K562 (cell line): Measurements from ENCODE around the gene PRSS56. TPM values are rescaled to one million over a fixed set of nuclear protein-coding genes. Genes with fewer than 3 reads are reported as not detected.

Experiments
- ATAC-seq: fragments of 200-7000 bp; cut with Tn5 transposase; 3 replicates; pipeline ENCODE4 v1.9.1; 2020; ENCODE audit warnings: moderate library complexity
- BruUV-seq: library from RNA; stranded (reverse); fragments of 400-500 nt; replicated peaks from 2 replicates; lab custom pipeline; 2021; lab: Mats Ljungman, UMichigan
- CTCF ChIA-PET: fragments of 300-600 bp; formaldehyde crosslinking; extraction: SDS; loops from one replicate; lab custom pipeline; 2021; ENCODE audit warnings: low intra/inter-chr PET ratio; lab: Yijun Ruan, JAX
- POLR2A ChIA-PET: fragments of 300-600, 350-650 bp; sonication (Branson Sonifier 250); formaldehyde crosslinking; extraction: SDS; loops from one replicate; lab custom pipeline; 2021; ENCODE audit warnings: antibody characterized with exemption, inconsistent platforms; lab: Yijun Ruan, JAX
- DNase-seq, 4 experiments: peaks; one replicate each; pipeline versions ENCODE4 v3.0.0 to v3.0.0-alpha.2; 2011 to 2018; ENCODE audit warnings: low spot score in 3 of 4, mixed read lengths in 3 of 4; ENCODE audit errors: extremely low read depth in 1 of 4
- FAIRE-seq: peaks from 2 replicates; lab custom pipeline; 2011; peaks lifted over from hg19 to GRCh38; lab: Jason Lieb, UNC
- H2AFZ ChIP-seq: 2 replicates; pipeline ENCODE4 v1.6.0; 2011; ENCODE audit warnings: low read depth, low read length, control low read depth, inconsistent platforms
- H3K27ac ChIP-seq: fragments of 200-600 bp; 3 replicates; pipeline ENCODE4 v1.8.0; 2011; ENCODE audit warnings: low read depth, mild to moderate bottlenecking, control low read depth, inconsistent platforms, low read length, moderate library complexity, mixed read lengths; ENCODE audit errors: extremely low read depth
- H3K27me3 ChIP-seq, 2 experiments: fragments of 300-600 bp in 1 of 2; 2 replicates in 1 of 2; 3 replicates in 1 of 2; pipeline versions ENCODE4 v1.6.0 to v1.8.0; 2011; ENCODE audit warnings: inconsistent platforms in 2 of 2, low read length in 2 of 2, mild to moderate bottlenecking in 1 of 2, mixed read lengths in 1 of 2, moderate library complexity in 1 of 2; ENCODE audit not compliant: control insufficient read depth in 2 of 2, insufficient read depth in 2 of 2
- H3K36me3 ChIP-seq: fragments of 300-600 bp; 3 replicates; pipeline ENCODE4 v1.8.0; 2011; ENCODE audit warnings: mild to moderate bottlenecking, low read length, inconsistent platforms; ENCODE audit not compliant: control insufficient read depth, insufficient read depth
- H3K4me1 ChIP-seq, 2 experiments: fragments of 200-600 bp in 1 of 2; replicated peaks in 1 of 2; 2 replicates in 1 of 2; 3 replicates in 1 of 2; pipeline versions ENCODE4 v1.5.1 to v1.8.0; 2011; ENCODE audit warnings: inconsistent platforms in 2 of 2, low read length in 2 of 2, mild to moderate bottlenecking in 1 of 2, mixed read lengths in 1 of 2, moderate library complexity in 1 of 2; ENCODE audit not compliant: control insufficient read depth in 2 of 2, insufficient read depth in 2 of 2
- H3K4me2 ChIP-seq: 2 replicates; pipeline ENCODE4 v1.6.1; 2011; ENCODE audit warnings: low read length, control low read depth, inconsistent platforms, mixed read lengths; ENCODE audit not compliant: insufficient read depth
- H3K4me3 ChIP-seq: fragments of 200-600 bp; sonication (generic), shearing (Covaris generic); 2 replicates; pipeline ENCODE4 v1.5.1; 2016; ENCODE audit warnings: control low read depth, inconsistent platforms
- H3K79me2 ChIP-seq: fragments of 200-600 bp; 3 replicates; pipeline ENCODE4 v1.8.0; 2011; ENCODE audit warnings: low read length, inconsistent platforms; ENCODE audit not compliant: control insufficient read depth, insufficient read depth
- H3K9ac ChIP-seq, 2 experiments: 2 replicates each; pipeline versions ENCODE4 v1.6.0 to v1.6.1; 2011; ENCODE audit warnings: low read depth in 2 of 2, low read length in 2 of 2, control low read depth in 1 of 2, inconsistent platforms in 1 of 2, mild to moderate bottlenecking in 1 of 2, mixed read lengths in 1 of 2; ENCODE audit not compliant: insufficient read depth in 1 of 2
- H3K9me1 ChIP-seq: one replicate; pipeline ENCODE4 v1.6.0; 2011; ENCODE audit warnings: inconsistent platforms, mild to moderate bottlenecking, low read length, moderate library complexity; ENCODE audit not compliant: control insufficient read depth, insufficient read depth
- H3K9me3 ChIP-seq: replicated peaks from 2 replicates; pipeline ENCODE4 v1.5.1; 2011; ENCODE audit warnings: low read depth, low read length, inconsistent platforms; ENCODE audit not compliant: control insufficient read depth, insufficient read depth
- H4K20me1 ChIP-seq: replicated peaks from 2 replicates; pipeline ENCODE4 v1.6.1; 2011; ENCODE audit warnings: low read length, inconsistent platforms, mixed read lengths; ENCODE audit not compliant: control insufficient read depth, insufficient read depth
- CCAR2 ChIP-seq: fragments of 200-400 bp; formaldehyde crosslinking; IDR thresholded peaks from 2 replicates; pipeline ENCODE4 v1.6.1; 2017; ENCODE audit warnings: mild to moderate bottlenecking, low read depth, low read length
- ELF2 ChIP-seq: fragments of 250-450 bp; sonication (Bioruptor Pico); IDR thresholded peaks from 2 replicates; pipeline ENCODE4 v1.5.0; 2021; ENCODE audit warnings: mild to moderate bottlenecking
- PHF21A ChIP-seq: fragments of 450-650 bp; IDR thresholded peaks from 2 replicates; pipeline ENCODE4 v1.6.1; 2017; ENCODE audit warnings: low read depth, borderline replicate concordance
- RAD21 ChIP-seq, 2 experiments: fragments of 250-450 bp in 1 of 2; fragments of 450-650 bp in 1 of 2; sonication (Bioruptor Pico) in 1 of 2; formaldehyde crosslinking in 1 of 2; IDR thresholded peaks in 1 of 2; conservative IDR thresholded peaks in 1 of 2; 2 replicates each; pipeline versions ENCODE4 v1.4.0 to v1.8.0; 2020 to 2022; ENCODE audit warnings: mild to moderate bottlenecking in 2 of 2, moderate library complexity in 1 of 2
- RBM14 ChIP-seq: fragments of 200-400 bp; formaldehyde crosslinking; IDR thresholded peaks from 2 replicates; pipeline ENCODE4 v1.6.1; 2018; ENCODE audit warnings: low read depth, mild to moderate bottlenecking, low read length, moderate library complexity, borderline replicate concordance; ENCODE audit not compliant: insufficient read depth
- SETDB1 ChIP-seq: IDR thresholded peaks from one replicate; pipeline ENCODE4 v1.6.1; 2012; ENCODE audit warnings: low read length, control low read depth, inconsistent platforms
- SMARCA4 ChIP-seq: fragments of 450-650 bp; IDR thresholded peaks from 2 replicates; pipeline ENCODE4 v1.6.1; 2016
- TRIM28 ChIP-seq: fragments of 450-650 bp; IDR thresholded peaks from 2 replicates; pipeline ENCODE4 v1.6.1; 2017
- ZC3H11A ChIP-seq: IDR thresholded peaks from 2 replicates; pipeline ENCODE4 v1.6.1; 2012; ENCODE audit warnings: low read depth, low read length, improper control_type of control experiment
- ZNF184 ChIP-seq: sonication (generic); formaldehyde crosslinking; IDR thresholded peaks from 2 replicates; pipeline ENCODE4 v1.5.0; 2020; ENCODE audit warnings: missing genetic modification reagents
- ZNF408 ChIP-seq: fragments of 250-450 bp; sonication (Bioruptor Pico); IDR thresholded peaks from 2 replicates; pipeline ENCODE4 v1.4.0; 2020; ENCODE audit warnings: low read depth, mild to moderate bottlenecking, moderate library complexity
- WGBS: fragments of 100-300 bp; shearing (Covaris generic); methylation state at CpG from one replicate; pipeline ENCODE4 v1.1.6; 2016; ENCODE audit warnings: low coverage, mixed read lengths; ENCODE audit not compliant: insufficient coverage; ENCODE audit errors: missing lambda C conversion rate; 5-methylcytosine and 5-hydroxymethylcytosine counted together
- in situ Hi-C: fragments of 300-500 bp; cut with MboI; formaldehyde crosslinking; loops from 4 replicates; pipeline ENCODE4 v1.15.0; 2018; ENCODE audit warnings: inconsistent platforms, mixed read lengths
- intact Hi-C: fragments of 100-400 bp; cut with micrococcal nuclease; formaldehyde crosslinking; loops from 2 replicates; pipeline ENCODE4 v1.14.2; 2022
- polyA plus RNA-seq, 8 experiments: library from polyadenylated mRNA; depleted of rRNA in 4 of 8; stranded (reverse) in 5 of 8; unstranded in 3 of 8; fragments of >200 nt; fragmentation: Nextera tagmentation in 2 of 8; fragmentation: Illumina TruSeq in 1 of 8; extraction: Ambion mirVana in 2 of 8; extraction: Trizol in 1 of 8; gene quantifications; 2 replicates each; pipeline versions ENCODE4 v1.2.1 to v1.2.3, GENCODE V29; 2011 to 2014; ENCODE audit warnings: inconsistent platforms in 1 of 8, missing spikeins in 1 of 8
- total RNA-seq, 7 experiments: library from RNA; depleted of rRNA in 6 of 7; stranded (reverse); fragments of >200 nt in 6 of 7; fragmentation: Illumina TruSeq in 2 of 7; extraction: Trizol in 2 of 7; gene quantifications; 2 replicates each; pipeline versions ENCODE4 v1.2.1 to v1.2.3, GENCODE V29; 2011 to 2021; ENCODE audit warnings: low replicate concordance in 1 of 7
- TF ChIP-seq, protein P1 (sequence below): fragments of 250-450 bp; sonication (Bioruptor Pico); IDR thresholded peaks from 2 replicates; pipeline ENCODE4 v1.6.1; 2021; ENCODE audit warnings: mild to moderate bottlenecking
- TF ChIP-seq, protein P2 (sequence below): fragments of 450-650 bp; formaldehyde crosslinking; IDR thresholded peaks from 2 replicates; pipeline ENCODE4 v1.4.0; 2020; ENCODE audit warnings: mild to moderate bottlenecking, mixed read lengths

The PRSS56 gene
- total and polyA plus RNA-seq, 9 of the 15 experiments (the other 6 are each of a cell fraction or from before 2014, with no cell fraction given) = not detected

DNA sequence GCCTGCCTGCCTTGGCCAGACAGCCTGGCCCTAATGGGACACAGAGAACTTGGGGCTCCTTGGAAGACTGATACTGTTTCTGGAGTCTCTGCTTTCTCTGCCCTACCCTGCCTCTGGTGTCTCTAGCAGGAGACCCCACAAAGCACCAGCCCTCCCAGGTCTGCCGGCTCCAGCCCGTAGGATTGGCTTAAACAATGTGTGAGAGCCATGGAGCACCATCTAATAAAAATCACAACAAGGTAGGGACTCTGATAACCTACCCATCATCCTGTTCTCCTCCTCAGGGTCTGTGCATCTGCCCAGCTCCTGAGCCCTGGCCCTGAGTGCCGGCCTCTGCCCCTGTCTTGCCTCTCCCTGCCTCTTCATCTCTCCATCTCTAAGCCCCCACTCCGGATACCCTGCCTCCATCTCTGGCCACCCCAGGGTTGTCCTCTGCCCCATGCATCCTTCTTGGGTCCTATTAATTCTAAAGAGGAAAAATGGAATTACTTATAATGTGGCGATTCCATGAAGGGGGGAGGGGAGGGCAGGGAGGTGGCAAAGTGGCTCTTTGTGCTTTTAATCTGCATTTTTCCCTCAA lies 31.4 kb upstream of the PRSS56 start:
- Histone ChIP-seq H3K27me3 (peaks cover 0 to 19% of the 10 kb centered on the region in 2 experiments; a peak in 2 of 5 replicates), H4K20me1 (no peaks in the 10 kb centered on the region), H3K9me3 (no peaks in the 10 kb centered on the region), H3K79me2 (no peaks in the 10 kb centered on the region), H2AFZ (no peak overlapping the region), H3K36me3 (no peaks in the 10 kb centered on the region), H3K27ac (no peak overlapping the region), H3K4me2 (no peak overlapping the region), H3K9ac (no peak overlapping the region), H3K9me1 (no peaks in the 10 kb centered on the region), H3K4me1 (no peaks in the 10 kb centered on the region), H3K4me3 (no peak overlapping the region)
- no TSS peak for BruUV-seq
- in situ Hi-C loops (no loop called here), intact Hi-C loops (no loop called here)
- ATAC-seq (no peak), DNase-seq (no peak), FAIRE-seq (no peak)
- TF ChIP-seq, protein P1, sequence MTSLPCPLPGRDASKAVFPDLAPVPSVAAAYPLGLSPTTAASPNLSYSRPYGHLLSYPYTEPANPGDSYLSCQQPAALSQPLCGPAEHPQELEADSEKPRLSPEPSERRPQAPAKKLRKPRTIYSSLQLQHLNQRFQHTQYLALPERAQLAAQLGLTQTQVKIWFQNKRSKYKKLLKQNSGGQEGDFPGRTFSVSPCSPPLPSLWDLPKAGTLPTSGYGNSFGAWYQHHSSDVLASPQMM (CRISPR knock-in tag) = no peak
- no peak for TF ChIP-seq SMARCA4
- TF ChIP-seq RAD21 (CRISPR knock-in tag; conservative IDR thresholded peaks at IDR 0.05 in 1 of 2, IDR thresholded peaks at IDR 0.05 in 1 of 2) = no peak
- TF ChIP-seq PHF21A = no peak
- TF ChIP-seq RBM14 = no peak
- no peak for TF ChIP-seq SETDB1
- TF ChIP-seq ELF2 (CRISPR knock-in tag) = no peak
- no peak for TF ChIP-seq TRIM28
- no peak for TF ChIP-seq ZNF184
- TF ChIP-seq, protein P2, sequence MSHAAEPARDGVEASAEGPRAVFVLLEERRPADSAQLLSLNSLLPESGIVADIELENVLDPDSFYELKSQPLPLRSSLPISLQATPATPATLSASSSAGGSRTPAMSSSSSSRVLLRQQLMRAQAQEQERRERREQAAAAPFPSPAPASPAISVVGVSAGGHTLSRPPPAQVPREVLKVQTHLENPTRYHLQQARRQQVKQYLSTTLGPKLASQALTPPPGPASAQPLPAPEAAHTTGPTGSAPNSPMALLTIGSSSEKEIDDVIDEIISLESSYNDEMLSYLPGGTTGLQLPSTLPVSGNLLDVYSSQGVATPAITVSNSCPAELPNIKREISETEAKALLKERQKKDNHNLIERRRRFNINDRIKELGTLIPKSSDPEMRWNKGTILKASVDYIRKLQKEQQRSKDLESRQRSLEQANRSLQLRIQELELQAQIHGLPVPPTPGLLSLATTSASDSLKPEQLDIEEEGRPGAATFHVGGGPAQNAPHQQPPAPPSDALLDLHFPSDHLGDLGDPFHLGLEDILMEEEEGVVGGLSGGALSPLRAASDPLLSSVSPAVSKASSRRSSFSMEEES (CRISPR knock-in tag) = no peak
- no peak for TF ChIP-seq ZC3H11A
- no peak for TF ChIP-seq ZNF408
- TF ChIP-seq CCAR2 = no peak
- 8% methylated on average over 2 of the region's 5 CpGs for WGBS
- ChIA-PET POLR2A (no interaction called here), CTCF (no interaction called here)
